BE2C (cell line): ENCODE measurements around the gene SCGB1D1.

ENCODE experiments used
- DNase-seq: peaks from one replicate; pipeline ENCODE4 v3.0.0-alpha.2; 2020
- H3K27me3 ChIP-seq: fragments of 250-450 bp; sonication (Bioruptor Pico); 2 replicates; pipeline ENCODE4 v1.5.1; 2020; ENCODE audit warnings: mild to moderate bottlenecking
- H3K36me3 ChIP-seq: fragments of 250-450 bp; sonication (Bioruptor Pico); 2 replicates; pipeline ENCODE4 v1.5.1; 2020; ENCODE audit warnings: mild to moderate bottlenecking
- H3K4me1 ChIP-seq: fragments of 250-450 bp; sonication (Bioruptor Pico); 2 replicates; pipeline ENCODE4 v1.5.1; 2020
- H3K4me3 ChIP-seq: 2 replicates; pipeline ENCODE4 v1.5.1; 2011; ENCODE audit warnings: low read depth, low read length
- H3K9me3 ChIP-seq: fragments of 250-450 bp; sonication (Bioruptor Pico); 2 replicates; pipeline ENCODE4 v1.5.1; 2020
- TF ChIP-seq, protein P1 (sequence below): IDR thresholded peaks from 2 replicates; pipeline ENCODE4 v1.5.1; 2012; ENCODE audit warnings: mild to moderate bottlenecking, low read depth, low read length

Gene SCGB1D1

DNA sequence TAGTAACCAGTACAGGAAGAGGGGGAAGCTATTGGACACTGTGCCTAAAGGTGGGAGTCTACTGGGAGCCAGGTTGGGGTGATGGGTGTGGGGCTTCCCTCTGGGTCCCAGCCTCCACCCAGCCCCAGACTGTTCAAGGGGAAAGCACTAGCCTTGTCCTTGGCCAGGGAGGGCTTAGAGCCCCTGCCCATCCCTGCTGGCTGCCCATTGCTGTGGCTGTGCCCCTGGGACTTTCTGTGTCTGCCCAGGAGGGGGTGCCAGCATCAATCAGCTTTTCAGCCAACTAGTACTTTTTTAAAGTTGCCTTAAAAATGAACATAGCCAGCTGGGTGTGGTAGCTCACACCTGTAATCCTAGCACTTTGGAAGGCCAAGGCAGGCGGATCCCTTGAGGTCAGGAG is 46.3 kb upstream of the SCGB1D1 start:
- Histone ChIP-seq H3K4me1 (no peaks in the 10 kb centered on the region), H3K4me3 (no peak overlapping the region), H3K27me3 (no peaks in the 10 kb centered on the region), H3K9me3 (no peaks in the 10 kb centered on the region), H3K36me3 (peaks cover 24% of the 10 kb centered on the region)
- TF ChIP-seq, protein P1, sequence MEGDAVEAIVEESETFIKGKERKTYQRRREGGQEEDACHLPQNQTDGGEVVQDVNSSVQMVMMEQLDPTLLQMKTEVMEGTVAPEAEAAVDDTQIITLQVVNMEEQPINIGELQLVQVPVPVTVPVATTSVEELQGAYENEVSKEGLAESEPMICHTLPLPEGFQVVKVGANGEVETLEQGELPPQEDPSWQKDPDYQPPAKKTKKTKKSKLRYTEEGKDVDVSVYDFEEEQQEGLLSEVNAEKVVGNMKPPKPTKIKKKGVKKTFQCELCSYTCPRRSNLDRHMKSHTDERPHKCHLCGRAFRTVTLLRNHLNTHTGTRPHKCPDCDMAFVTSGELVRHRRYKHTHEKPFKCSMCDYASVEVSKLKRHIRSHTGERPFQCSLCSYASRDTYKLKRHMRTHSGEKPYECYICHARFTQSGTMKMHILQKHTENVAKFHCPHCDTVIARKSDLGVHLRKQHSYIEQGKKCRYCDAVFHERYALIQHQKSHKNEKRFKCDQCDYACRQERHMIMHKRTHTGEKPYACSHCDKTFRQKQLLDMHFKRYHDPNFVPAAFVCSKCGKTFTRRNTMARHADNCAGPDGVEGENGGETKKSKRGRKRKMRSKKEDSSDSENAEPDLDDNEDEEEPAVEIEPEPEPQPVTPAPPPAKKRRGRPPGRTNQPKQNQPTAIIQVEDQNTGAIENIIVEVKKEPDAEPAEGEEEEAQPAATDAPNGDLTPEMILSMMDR, result no peak
- no peak for DNase-seq

- Histone ChIP-seq H3K4me1 (no peaks in the 10 kb centered on the region), H3K4me3 (no peak overlapping the region), H3K27me3 (no peaks in the 10 kb centered on the region), H3K9me3 (no peaks in the 10 kb centered on the region), H3K36me3 (peaks cover 24% of the 10 kb centered on the region)
- TF ChIP-seq, protein P1, result no peak
- no peak for DNase-seq
Measured at GRCh38 chr11:62144641-62145255, 45.3 kb upstream of the SCGB1D1 start.

GRCh38 chr11:62145261-62145871 is 44.6 kb upstream of the SCGB1D1 start:
- no peaks in the 10 kb centered on the region for H3K4me1 ChIP-seq
- H3K27me3 ChIP-seq, result no peaks in the 10 kb centered on the region
- DNase-seq, result no peak
- peaks cover 26% of the 10 kb centered on the region for H3K36me3 ChIP-seq
- no peaks in the 10 kb centered on the region for H3K9me3 ChIP-seq
- no peak overlapping the region for H3K4me3 ChIP-seq
- TF ChIP-seq, protein P1, result no peak

- peaks cover 27% of the 10 kb centered on the region for H3K36me3 ChIP-seq
Measured at GRCh38 chr11:62146476-62147200, 43.4 kb upstream of the SCGB1D1 start.

GRCh38 chr11:62147545-62147944 is 42.5 kb upstream of the SCGB1D1 start:
- DNase-seq, result no peak
- no peaks in the 10 kb centered on the region for H3K9me3 ChIP-seq
- peaks cover 27% of the 10 kb centered on the region for H3K36me3 ChIP-seq
- no peaks in the 10 kb centered on the region for H3K4me1 ChIP-seq
- H3K27me3 ChIP-seq, result no peaks in the 10 kb centered on the region
- TF ChIP-seq, protein P1, result no peak
- no peak overlapping the region for H3K4me3 ChIP-seq

More at GRCh38 chr11:62146476-62147200, 43.4 kb upstream of the SCGB1D1 start:
- Histone ChIP-seq H3K9me3 (no peaks in the 10 kb centered on the region), H3K4me1 (no peaks in the 10 kb centered on the region), H3K27me3 (no peaks in the 10 kb centered on the region), H3K4me3 (no peak overlapping the region)
- TF ChIP-seq, protein P1, result no peak
- no peak for DNase-seq
